GM21447 (cell line): ENCODE measurements around the gene TUBB.
"Not testable (repeated sequence)": the region's sequence is repeated elsewhere in the genome, so short reads cannot be mapped to it uniquely, and the experiment has no call there.

ENCODE experiments used
- ATAC-seq: cut with Tn5 transposase; IDR thresholded peaks from one replicate; pipeline ENCODE4 v1.9.1; 2021; ENCODE audit not compliant: unreplicated experiment

The TUBB gene

GRCh38 chr6:30738532-30738931, 18.4 kb downstream of the TUBB start:
- ATAC-seq = no peak

GRCh38 chr6:30740540-30740870, 20.4 kb downstream of the TUBB start:
- no peak for ATAC-seq

GRCh38 chr6:30741063-30741779, 21.1 kb downstream of the TUBB start:
- no peak for ATAC-seq

GRCh38 chr6:30741789-30742315, 21.7 kb downstream of the TUBB start:
- ATAC-seq = no peak

- ATAC-seq = peak; percentile 68
Measured at GRCh38 chr6:30742316-30743098, 22.4 kb downstream of the TUBB start, which contains the start of gene FLOT1. FLOT1 (minus strand) TSS chr6:30742687; CDS start chr6:30742189, 498 bp downstream.

GRCh38 chr6:30743099-30744053, 23.2 kb downstream of the TUBB start:
- ATAC-seq = peak; percentile 34

GRCh38 chr6:30744054-30744805, 24.1 kb downstream of the TUBB start, which contains the start of gene IER3:
IER3 (minus strand) TSS chr6:30744547; CDS start chr6:30744518, 29 bp downstream.
- ATAC-seq = no peak

- no peak for ATAC-seq
Measured at GRCh38 chr6:30747300-30747687, 27.1 kb downstream of the TUBB start.

- no peak for ATAC-seq
Measured at GRCh38 chr6:30747902-30748769, 28.0 kb downstream of the TUBB start.

- ATAC-seq = no peak
Measured at GRCh38 chr6:30748851-30749540, 28.8 kb downstream of the TUBB start.

- no peak for ATAC-seq
Measured at GRCh38 chr6:30749554-30750378, 29.6 kb downstream of the TUBB start.

- ATAC-seq = no peak
Measured at GRCh38 chr6:30750379-30750668, 30.2 kb downstream of the TUBB start.

- ATAC-seq = no peak
Measured at GRCh38 chr6:30752157-30752927, 32.2 kb downstream of the TUBB start.

- ATAC-seq = no peak
Measured at GRCh38 chr6:30754631-30755030, 34.5 kb downstream of the TUBB start.

- not testable (repeated sequence) for ATAC-seq
Measured at GRCh38 chr6:30756405-30757003, 36.4 kb downstream of the TUBB start.

- no peak for ATAC-seq
Measured at GRCh38 chr6:30757261-30757904, 37.2 kb downstream of the TUBB start.
